ENCODE data around the gene DGCR2.

DNA sequence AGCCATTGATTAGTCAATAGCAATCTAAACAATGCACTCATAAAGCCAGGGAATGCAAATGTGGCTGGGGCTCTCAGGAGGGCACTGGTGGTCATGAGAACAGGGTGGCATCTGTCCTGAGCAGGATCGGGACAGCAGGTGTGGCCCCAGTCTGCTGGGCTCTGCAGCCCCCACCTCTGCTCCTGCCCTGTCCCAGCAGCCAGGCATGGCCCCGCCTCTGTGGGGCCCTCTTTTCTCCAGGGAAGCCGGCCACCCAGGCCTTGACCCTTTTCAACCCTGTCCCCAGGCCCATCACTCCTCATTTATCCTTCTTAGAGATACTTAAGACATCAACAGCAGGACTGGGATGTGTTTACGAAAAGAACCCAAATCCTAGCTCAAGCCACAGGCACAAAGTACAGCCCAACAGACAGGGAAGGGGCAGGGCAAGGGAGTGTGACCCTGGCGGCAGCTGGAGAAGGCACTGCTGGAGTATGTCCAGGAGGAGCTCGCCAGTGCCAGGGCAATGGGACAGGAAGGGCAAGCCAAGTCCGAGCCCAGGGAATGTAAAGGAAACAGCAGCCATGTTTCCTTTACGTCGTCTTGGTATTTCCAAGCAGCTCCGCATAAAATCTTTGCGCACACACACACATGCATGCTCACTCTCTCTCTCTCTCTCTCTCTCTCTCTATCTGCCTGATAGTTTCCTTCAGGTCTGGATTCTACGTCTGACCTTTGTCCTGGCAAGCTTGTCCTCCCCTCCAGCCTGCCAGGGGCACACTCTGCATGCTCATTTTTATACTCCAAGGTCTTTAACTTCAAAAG, 59.9 kb downstream of the DGCR2 start:
- TF ChIP-seq, protein P1, sequence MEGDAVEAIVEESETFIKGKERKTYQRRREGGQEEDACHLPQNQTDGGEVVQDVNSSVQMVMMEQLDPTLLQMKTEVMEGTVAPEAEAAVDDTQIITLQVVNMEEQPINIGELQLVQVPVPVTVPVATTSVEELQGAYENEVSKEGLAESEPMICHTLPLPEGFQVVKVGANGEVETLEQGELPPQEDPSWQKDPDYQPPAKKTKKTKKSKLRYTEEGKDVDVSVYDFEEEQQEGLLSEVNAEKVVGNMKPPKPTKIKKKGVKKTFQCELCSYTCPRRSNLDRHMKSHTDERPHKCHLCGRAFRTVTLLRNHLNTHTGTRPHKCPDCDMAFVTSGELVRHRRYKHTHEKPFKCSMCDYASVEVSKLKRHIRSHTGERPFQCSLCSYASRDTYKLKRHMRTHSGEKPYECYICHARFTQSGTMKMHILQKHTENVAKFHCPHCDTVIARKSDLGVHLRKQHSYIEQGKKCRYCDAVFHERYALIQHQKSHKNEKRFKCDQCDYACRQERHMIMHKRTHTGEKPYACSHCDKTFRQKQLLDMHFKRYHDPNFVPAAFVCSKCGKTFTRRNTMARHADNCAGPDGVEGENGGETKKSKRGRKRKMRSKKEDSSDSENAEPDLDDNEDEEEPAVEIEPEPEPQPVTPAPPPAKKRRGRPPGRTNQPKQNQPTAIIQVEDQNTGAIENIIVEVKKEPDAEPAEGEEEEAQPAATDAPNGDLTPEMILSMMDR (IDR thresholded peaks at IDR 0.05 in 2 of 3, conservative IDR thresholded peaks at IDR 0.05 in 1 of 3; ENCODE audit: borderline replicate concordance in 1 of 3, insufficient read depth in 1 of 3, low read depth in 2 of 3, low read length in 2 of 3), result no peak
- TF ChIP-seq POLR2AphosphoS5 (IDR thresholded peaks at IDR 0.05; ENCODE audit: low read depth, low read length), result no peak
